Suprapubic skin (tissue), 4 donors: ENCODE data around the gene PLA2G4F.

Experiments used
- EP300 ChIP-seq: sonication (generic); formaldehyde crosslinking; IDR thresholded peaks from one replicate; pipeline ENCODE4 v1.6.1; 2017; ENCODE audit warnings: antibody characterized with exemption
- POLR2A ChIP-seq, 2 donors: fragments of 450-650 bp; IDR thresholded peaks; one replicate each; pipeline ENCODE4 v1.6.1; 2017; ENCODE audit warnings: antibody characterized with exemption in 2 of 2, mild to moderate bottlenecking in 2 of 2, moderate library complexity in 2 of 2
- POLR2AphosphoS5 ChIP-seq, 3 donors: sonication (generic); formaldehyde crosslinking; IDR thresholded peaks; one replicate each; pipeline ENCODE4 v1.6.1; 2017; ENCODE audit warnings: antibody characterized with exemption in 3 of 3
- TF ChIP-seq, protein P1 (sequence below), 2 donors: fragments of 200-600 bp in 1 of 2; fragments of 450-650 bp in 1 of 2; sonication (generic) in 1 of 2; IDR thresholded peaks; one replicate each; pipeline ENCODE4 v1.5.1; 2016 to 2019; ENCODE audit warnings: antibody characterized with exemption in 2 of 2, mild to moderate bottlenecking in 1 of 2, moderate library complexity in 1 of 2

DNA sequence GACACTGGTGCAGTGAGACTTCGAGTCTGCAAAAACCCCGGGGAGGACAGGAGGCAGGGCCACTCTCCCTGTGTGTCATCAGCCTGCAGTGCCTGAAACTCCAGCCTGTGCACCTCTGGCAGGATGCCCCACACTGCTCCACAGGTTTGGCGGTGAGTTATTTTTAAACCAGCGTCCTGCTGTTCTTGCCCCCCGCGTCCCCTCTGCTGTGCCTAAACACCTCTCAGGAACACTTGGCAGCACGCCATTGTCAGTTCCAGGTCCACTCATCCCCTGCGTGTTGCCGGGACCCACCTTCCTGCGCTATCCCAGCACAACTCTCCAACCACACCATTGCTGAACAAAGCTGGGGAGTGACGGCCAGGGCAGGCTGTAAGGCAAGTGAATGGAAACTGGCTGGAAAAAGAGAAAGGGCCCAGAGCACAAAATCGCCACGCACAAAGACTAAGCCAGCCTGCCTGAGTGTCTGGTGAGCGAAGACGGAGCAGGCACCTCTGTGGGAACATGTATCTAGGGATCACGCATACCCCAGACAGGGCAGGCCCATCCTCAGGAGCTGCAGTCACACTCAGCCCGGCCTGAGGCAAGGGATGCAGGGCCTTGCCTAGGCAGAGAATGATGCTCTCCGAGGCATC, 3.1 kb upstream of the PLA2G4F start:
- TF ChIP-seq EP300 (no peak), POLR2A (IDR thresholded peaks at IDR 0.05) (no peak), POLR2AphosphoS5 (IDR thresholded peaks at IDR 0.05) (no peak)
- TF ChIP-seq, protein P1, sequence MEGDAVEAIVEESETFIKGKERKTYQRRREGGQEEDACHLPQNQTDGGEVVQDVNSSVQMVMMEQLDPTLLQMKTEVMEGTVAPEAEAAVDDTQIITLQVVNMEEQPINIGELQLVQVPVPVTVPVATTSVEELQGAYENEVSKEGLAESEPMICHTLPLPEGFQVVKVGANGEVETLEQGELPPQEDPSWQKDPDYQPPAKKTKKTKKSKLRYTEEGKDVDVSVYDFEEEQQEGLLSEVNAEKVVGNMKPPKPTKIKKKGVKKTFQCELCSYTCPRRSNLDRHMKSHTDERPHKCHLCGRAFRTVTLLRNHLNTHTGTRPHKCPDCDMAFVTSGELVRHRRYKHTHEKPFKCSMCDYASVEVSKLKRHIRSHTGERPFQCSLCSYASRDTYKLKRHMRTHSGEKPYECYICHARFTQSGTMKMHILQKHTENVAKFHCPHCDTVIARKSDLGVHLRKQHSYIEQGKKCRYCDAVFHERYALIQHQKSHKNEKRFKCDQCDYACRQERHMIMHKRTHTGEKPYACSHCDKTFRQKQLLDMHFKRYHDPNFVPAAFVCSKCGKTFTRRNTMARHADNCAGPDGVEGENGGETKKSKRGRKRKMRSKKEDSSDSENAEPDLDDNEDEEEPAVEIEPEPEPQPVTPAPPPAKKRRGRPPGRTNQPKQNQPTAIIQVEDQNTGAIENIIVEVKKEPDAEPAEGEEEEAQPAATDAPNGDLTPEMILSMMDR (IDR thresholded peaks at IDR 0.05), result no peak
